Thymus (tissue), 14 donors: ENCODE results near the gene MYO6. TPM values are rescaled to one million over a fixed set of nuclear protein-coding genes. Genes with fewer than 3 reads are reported as not detected.
"Not testable (repeated sequence)": the region's sequence is repeated elsewhere in the genome, so short reads cannot be mapped to it uniquely, and the experiment has no call there.

Experiments used
- DNase-seq, 9 donors: peaks; one replicate each; pipeline ENCODE4 v3.0.0-alpha.2; 2013; ENCODE audit warnings: low spot score in 9 of 9, low read depth in 6 of 9, missing footprints in 1 of 9
- H3K27ac ChIP-seq, 2 donors: one replicate each; pipeline ENCODE4 v1.5.1; 2013; ENCODE audit warnings: control low read depth in 1 of 2, low read depth in 1 of 2, low read length in 1 of 2, mild to moderate bottlenecking in 1 of 2, moderate library complexity in 1 of 2
- H3K27me3 ChIP-seq, 2 donors: one replicate each; pipeline ENCODE4 v1.5.1; 2013; ENCODE audit warnings: low read length in 1 of 2; ENCODE audit not compliant: control insufficient read depth in 2 of 2, insufficient read depth in 1 of 2
- H3K36me3 ChIP-seq, 2 donors: one replicate each; pipeline ENCODE4 v1.5.1; 2013; ENCODE audit warnings: low read length in 1 of 2, mild to moderate bottlenecking in 1 of 2, moderate library complexity in 1 of 2; ENCODE audit not compliant: control insufficient read depth in 2 of 2, insufficient read depth in 2 of 2
- H3K4me1 ChIP-seq, 2 donors: one replicate each; pipeline ENCODE4 v1.5.1; 2013; ENCODE audit warnings: low read length in 2 of 2; ENCODE audit not compliant: control insufficient read depth in 2 of 2, insufficient read depth in 2 of 2
- H3K4me3 ChIP-seq, 2 donors: one replicate each; pipeline ENCODE4 v1.5.1; 2013; ENCODE audit warnings: low read length in 2 of 2, control low read depth in 1 of 2, mild to moderate bottlenecking in 1 of 2
- H3K9me3 ChIP-seq, 2 donors: one replicate each; pipeline ENCODE4 v1.5.1; 2013; ENCODE audit warnings: low read length in 1 of 2, mild to moderate bottlenecking in 1 of 2; ENCODE audit not compliant: control insufficient read depth in 2 of 2, insufficient read depth in 1 of 2
- WGBS: extraction: QIAGEN DNeasy Blood & Tissue Kit; methylation state at CpG from one replicate; pipeline ENCODE4 v1.1.7; 2013; 5-methylcytosine and 5-hydroxymethylcytosine counted together
- long read RNA-seq, 10 donors: transcript quantifications; one replicate each; lab custom pipeline, GENCODE V29; 2026
- polyA plus RNA-seq: library from polyadenylated mRNA; stranded (reverse); fragments of 200-250 nt; gene quantifications from one replicate; pipeline ENCODE4 v1.2.3, GENCODE V29; 2013
- total RNA-seq: library from RNA; stranded (reverse); fragments of 120-200 nt; gene quantifications from one replicate; pipeline ENCODE4 v1.2.4, GENCODE V29; 2013
- donor health status: healthy.

Gene MYO6
- total RNA-seq, result 3.3 TPM
- 15.2 TPM for polyA plus RNA-seq
- long read RNA-seq, donor 1, result 0 reads
- long read RNA-seq, donor 2, result 0 reads
- long read RNA-seq, donor 3, partial matches to known transcripts, result 6 of 6 reads
- long read RNA-seq, donor 3, other reads (novel, unspliced or antisense), result 0 of 6 reads
- long read RNA-seq, donor 4, result 0 reads
- long read RNA-seq, donor 5, partial matches to known transcripts, result 7 of 7 reads
- long read RNA-seq, donor 5, other reads (novel, unspliced or antisense), result 0 of 7 reads
- long read RNA-seq, donor 6, result 0 reads
- long read RNA-seq, donor 7, result 0 reads
- long read RNA-seq, donor 8, result 0 reads
- long read RNA-seq, donor 9, result 0 reads
- long read RNA-seq, donor 10, result 0 reads

DNA sequence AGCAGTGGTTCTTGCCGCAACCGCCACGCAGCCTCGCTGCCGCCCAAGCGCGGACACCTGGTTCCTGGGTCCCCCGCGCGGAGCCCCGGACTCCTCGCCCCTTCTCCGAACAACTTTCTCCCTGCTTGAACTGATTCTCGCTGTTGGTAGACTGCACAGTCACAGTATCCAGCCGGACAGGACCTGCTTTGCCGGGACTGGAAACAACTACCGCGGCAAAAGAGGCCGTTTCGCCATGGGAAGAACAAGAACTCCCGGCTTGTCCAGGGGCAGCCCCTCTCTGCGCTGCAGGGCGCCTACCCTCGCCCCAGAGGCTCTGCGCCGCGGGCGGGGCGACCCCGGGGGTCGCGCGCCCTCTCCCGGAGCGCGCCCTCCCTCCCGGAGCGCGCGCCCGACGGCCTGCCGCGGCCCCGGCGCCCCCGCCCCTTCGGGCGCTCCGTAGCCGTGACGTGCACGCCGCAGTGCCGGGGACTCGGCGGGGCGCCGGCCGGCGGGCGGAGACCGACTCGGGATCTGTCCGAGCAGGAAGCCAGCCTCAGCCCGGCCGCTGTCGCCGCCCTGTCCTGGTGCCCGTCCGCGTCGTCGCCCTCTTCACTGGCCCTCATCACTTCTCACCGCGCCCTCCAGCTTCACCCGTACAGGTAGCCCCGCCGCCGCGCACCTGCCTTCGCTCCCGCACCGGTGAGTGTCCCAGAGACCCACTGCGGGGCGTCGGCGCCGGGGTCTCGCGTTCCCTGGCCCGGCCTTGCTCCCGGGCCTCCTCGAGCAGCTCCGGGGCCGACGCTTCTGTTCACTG lies at the start of gene MYO6:
Gene MYO6 (plus strand): TSS at position 497 of the 796 bp plus-strand sequence. CDS start 68,309 bp downstream, outside the sequence.
- DNase-seq, result peak in 4 of 9 donors; percentile 9 to 41 (median 21)
- Histone ChIP-seq H3K27ac (peak within 1 kb of the TSS; percentile 48 to 65), H3K9me3 (no peaks in the 10 kb centered on the region)

DNA sequence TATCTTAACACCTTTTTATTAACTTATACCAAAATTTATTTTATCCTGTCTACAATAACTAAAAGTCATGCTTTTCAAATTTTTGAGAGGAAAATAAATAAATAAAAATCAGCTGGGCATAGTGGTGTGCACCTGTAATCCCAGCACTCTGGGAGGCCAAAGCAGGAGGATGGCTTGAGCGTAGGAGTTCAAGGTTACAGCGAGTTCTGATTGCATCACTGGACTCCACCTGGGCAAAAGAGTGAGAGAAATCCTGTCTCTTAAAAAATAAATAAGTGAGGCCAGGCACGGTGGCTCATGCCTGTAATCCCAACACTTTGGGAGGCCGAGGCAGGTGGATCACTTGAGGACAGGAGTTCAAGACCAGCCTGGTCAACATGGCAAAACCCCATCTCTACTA lies 40.7 kb upstream of the MYO6 start:
- DNase-seq, H3K9me3 ChIP-seq, H3K27ac ChIP-seq, H3K27me3 ChIP-seq, H3K4me3 ChIP-seq, H3K4me1 ChIP-seq: not testable (repeated sequence)
- 99% methylated on average over 4 of the region's 4 CpGs for WGBS
- peaks cover 9 to 24% of the 10 kb centered on the region in 2 donors for H3K36me3 ChIP-seq

More for the DNA sequence above, at the start of gene MYO6:
- H3K27me3 ChIP-seq, result peaks cover 33 to 60% of the 10 kb centered on the region in 2 donors
- H3K4me1 ChIP-seq, result peaks cover 2 to 10% of the 10 kb centered on the region in 2 donors
- WGBS, result under 1% methylated on average over 97 of the region's 97 CpGs
- H3K36me3 ChIP-seq, result no peaks in the 10 kb centered on the region
- H3K4me3 ChIP-seq, result peak within 1 kb of the TSS; percentile 49 to 64

DNA sequence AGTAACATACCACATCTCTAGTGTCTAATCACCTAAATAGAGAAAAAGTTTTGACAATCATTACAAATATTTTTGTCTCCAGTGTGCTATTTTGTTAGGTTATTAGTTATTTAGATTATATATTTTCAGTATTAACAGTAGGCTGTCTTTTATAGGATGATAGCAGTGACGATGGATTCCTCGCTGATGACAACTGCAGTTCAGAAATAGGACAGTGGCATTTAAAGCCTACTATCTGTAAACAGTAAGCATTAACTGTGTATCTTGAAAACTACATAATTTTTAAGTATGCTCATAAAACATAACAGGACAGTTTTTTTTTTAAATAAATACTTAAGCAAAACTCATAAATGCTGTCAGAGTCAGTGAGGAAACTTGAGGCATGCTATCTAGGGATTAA lies 37.9 kb upstream of the MYO6 start:
- Histone ChIP-seq H3K27ac (no peak overlapping the region), H3K4me1 (no peaks in the 10 kb centered on the region), H3K27me3 (no peaks in the 10 kb centered on the region), H3K9me3 (no peaks in the 10 kb centered on the region), H3K4me3 (no peak overlapping the region), H3K36me3 (peaks cover 9 to 41% of the 10 kb centered on the region in 2 donors)
- over 99% methylated on average over 2 of the region's 2 CpGs for WGBS
- no peak for DNase-seq

DNA sequence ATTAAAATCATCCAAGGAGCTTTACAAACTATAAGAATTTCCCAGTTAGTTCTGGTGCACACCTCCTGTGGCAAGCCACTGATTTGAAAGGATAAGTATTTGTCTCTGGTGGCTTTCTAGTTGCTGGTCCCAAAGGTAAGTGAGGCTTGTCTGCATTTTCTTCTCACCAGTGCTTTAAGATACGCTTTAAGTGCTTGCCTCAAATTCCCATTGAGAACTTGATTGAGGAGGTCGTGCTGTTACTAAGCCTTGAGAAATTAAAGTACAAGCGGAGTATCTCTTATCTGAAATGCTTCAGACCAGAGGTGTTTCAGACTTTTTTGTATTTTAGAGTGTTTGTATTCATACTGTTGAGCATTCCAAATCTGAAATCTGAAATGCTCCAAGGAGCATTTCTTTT lies 29.9 kb upstream of the MYO6 start:
- DNase-seq, result no peak
- Histone ChIP-seq H3K9me3 (no peaks in the 10 kb centered on the region), H3K4me1 (no peaks in the 10 kb centered on the region), H3K27me3 (no peaks in the 10 kb centered on the region), H3K27ac (no peak overlapping the region), H3K36me3 (peaks cover 0 to 13% of the 10 kb centered on the region in 2 donors), H3K4me3 (no peak overlapping the region)
- 96% methylated on average over 3 of the region's 3 CpGs for WGBS

DNA sequence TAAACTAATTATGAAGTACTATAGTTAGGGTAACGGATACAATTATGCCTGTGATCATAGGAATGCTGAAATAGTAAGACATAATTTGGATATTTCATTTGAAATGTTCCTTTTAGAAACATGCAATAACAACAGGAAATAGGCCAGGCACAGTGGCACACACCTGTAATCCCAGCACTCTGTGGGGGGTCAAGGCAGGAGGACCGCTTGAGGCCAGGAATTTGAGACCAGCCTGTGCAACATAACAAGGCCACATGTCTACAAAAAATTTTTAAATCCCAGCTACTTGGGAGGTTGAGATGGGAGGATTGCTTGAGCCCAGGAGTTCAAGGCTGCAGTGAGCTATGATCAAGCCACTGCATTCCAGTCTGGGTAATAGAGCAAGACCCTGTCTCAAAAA lies 25.7 kb upstream of the MYO6 start:
- WGBS, result 96% methylated on average over 2 of the region's 2 CpGs
- no peak for DNase-seq

DNA sequence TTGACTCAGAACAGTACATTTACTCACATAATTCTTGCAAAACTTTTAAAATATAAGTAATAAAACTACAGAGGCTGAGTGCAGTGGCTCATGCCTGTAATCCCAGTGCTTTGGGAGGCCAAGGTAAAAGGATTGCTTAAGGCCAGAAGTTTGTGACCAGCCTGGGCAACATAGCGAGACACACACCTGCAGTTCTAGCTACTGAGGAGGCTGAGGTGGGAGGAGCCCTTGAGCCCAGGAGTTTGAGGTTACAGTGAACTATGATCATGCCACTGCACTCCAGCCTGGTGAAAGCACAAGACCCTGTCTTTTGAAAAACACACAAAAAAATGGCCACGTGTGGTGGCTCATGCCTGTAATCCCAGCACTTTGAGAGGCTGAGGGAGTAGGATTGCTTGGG lies 21.8 kb upstream of the MYO6 start:
- Histone ChIP-seq H3K27ac (no peak overlapping the region), H3K36me3 (no peaks in the 10 kb centered on the region), H3K4me3 (no peak overlapping the region), H3K9me3 (no peaks in the 10 kb centered on the region), H3K4me1 (no peaks in the 10 kb centered on the region), H3K27me3 (no peaks in the 10 kb centered on the region)
- DNase-seq, result no peak
- 97% methylated on average over 2 of the region's 2 CpGs for WGBS

More for the DNA sequence above, 25.7 kb upstream of the MYO6 start:
- H3K27me3 ChIP-seq, result no peaks in the 10 kb centered on the region
- H3K9me3 ChIP-seq, result no peaks in the 10 kb centered on the region
- H3K36me3 ChIP-seq, result no peaks in the 10 kb centered on the region
- H3K4me1 ChIP-seq, result no peaks in the 10 kb centered on the region
- H3K27ac ChIP-seq, result no peak overlapping the region
- H3K4me3 ChIP-seq, result no peak overlapping the region

DNA sequence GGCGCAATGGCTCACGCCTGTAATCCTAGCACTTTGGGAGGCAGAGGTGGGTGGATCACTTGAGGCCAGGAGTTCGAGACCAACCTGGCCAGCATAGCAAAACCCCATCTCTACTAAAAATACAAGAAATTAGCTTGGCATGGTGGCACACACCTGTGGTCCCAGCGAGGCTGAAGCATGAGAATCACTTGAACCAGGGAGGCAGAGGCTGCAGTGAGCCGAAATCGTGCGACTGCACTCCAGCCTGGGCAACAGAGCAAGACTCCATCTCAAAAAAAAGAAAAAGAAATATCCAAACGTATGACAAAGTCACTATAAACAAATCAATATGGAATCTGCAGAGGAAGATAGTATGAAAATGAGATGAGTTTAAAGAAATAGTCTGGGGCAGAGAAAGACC lies 18.0 kb upstream of the MYO6 start:
- WGBS, result 95% methylated on average over 8 of the region's 8 CpGs
- not testable (repeated sequence) for H3K4me1 ChIP-seq, H3K36me3 ChIP-seq, H3K9me3 ChIP-seq, H3K27ac ChIP-seq, DNase-seq, H3K4me3 ChIP-seq, H3K27me3 ChIP-seq

DNA sequence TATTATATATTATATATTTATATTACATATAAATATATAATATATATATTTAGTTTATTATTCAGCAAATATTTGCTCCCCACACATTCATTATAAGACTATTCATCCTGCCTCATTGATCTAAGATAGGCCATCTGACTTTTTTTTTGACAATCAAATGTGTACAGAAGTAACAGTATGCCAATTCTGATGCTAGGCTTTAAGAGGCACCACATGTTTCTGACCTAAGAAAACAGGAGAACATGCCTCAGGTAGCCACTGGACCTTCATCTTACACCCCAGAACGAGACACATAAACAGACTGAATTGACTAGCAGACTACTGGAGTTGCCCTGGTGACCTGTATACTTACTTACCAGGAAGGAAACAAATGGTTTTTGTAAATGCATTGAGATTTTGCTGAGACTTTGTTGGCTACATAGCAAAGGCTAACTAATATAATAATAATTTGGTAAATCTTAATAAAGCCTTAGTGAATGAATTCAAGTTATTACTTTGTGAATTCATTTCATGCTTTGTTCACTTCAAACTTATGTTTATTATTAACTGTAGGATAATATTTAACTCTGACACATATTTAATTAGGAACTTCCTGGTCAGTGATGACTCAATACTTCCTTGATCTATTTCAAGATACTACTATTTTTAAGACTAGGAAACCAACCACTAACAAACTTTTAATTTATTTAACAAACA lies 13.4 kb upstream of the MYO6 start:
- no peaks in the 10 kb centered on the region for H3K27me3 ChIP-seq
- 81% methylated on average over 1 of the region's 1 CpG for WGBS
- H3K27ac ChIP-seq, result no peak overlapping the region
- no peak for DNase-seq
- no peaks in the 10 kb centered on the region for H3K9me3 ChIP-seq
- no peaks in the 10 kb centered on the region for H3K36me3 ChIP-seq
- H3K4me1 ChIP-seq, result no peaks in the 10 kb centered on the region
- H3K4me3 ChIP-seq, result no peak overlapping the region

DNA sequence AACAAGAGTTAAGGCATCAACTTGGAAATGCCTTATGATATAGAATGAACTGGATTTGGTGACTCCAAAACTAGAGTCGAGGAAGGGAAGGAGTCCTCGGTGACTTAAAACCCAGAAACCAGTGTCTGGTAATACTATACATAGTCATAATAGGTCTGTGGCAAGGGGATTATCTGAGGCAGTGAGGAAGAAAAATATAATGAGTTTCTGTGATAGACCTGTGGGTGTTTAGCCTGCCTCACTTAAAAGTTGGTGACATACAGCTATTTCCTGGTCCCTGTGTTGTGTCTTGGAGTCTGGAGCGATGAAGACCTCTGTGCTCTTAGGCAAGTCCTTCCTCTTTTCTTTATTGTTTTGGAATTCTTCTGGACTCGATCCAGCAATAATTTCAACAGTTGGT lies 5.1 kb upstream of the MYO6 start:
- no peak overlapping the region for H3K4me3 ChIP-seq
- H3K27me3 ChIP-seq, result peaks cover 15 to 32% of the 10 kb centered on the region in 2 donors
- H3K27ac ChIP-seq, result no peak overlapping the region
- WGBS, result 90% methylated on average over 4 of the region's 4 CpGs
- peaks cover 0 to 5% of the 10 kb centered on the region in 2 donors for H3K4me1 ChIP-seq
- no peaks in the 10 kb centered on the region for H3K36me3 ChIP-seq
- DNase-seq, result no peak
- no peaks in the 10 kb centered on the region for H3K9me3 ChIP-seq
